Measurements from ENCODE around the gene EFR3B.

DNA sequence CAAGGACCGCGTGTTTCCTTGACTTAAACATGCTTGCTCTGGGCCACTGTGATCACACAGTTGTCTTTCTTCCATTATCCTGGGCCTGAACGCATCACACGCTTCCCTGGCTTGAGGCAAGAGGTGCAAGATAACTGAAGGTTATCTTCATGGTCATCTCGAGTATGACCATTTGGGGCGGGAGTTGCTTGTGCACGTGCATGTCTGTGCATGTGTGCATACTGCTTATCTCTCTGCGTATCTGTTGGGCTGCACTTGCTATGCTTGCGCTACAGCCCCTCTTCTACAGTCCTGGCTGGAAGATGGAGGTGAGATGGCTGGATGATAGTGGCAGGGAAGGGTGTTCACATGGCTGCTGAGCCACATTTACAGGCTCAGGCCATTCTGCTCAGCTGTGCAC lies 27.2 kb upstream of the EFR3B start:
- TF ChIP-seq, protein P1, sequence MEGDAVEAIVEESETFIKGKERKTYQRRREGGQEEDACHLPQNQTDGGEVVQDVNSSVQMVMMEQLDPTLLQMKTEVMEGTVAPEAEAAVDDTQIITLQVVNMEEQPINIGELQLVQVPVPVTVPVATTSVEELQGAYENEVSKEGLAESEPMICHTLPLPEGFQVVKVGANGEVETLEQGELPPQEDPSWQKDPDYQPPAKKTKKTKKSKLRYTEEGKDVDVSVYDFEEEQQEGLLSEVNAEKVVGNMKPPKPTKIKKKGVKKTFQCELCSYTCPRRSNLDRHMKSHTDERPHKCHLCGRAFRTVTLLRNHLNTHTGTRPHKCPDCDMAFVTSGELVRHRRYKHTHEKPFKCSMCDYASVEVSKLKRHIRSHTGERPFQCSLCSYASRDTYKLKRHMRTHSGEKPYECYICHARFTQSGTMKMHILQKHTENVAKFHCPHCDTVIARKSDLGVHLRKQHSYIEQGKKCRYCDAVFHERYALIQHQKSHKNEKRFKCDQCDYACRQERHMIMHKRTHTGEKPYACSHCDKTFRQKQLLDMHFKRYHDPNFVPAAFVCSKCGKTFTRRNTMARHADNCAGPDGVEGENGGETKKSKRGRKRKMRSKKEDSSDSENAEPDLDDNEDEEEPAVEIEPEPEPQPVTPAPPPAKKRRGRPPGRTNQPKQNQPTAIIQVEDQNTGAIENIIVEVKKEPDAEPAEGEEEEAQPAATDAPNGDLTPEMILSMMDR (IDR thresholded peaks at IDR 0.05): no peak
- no peak for TF ChIP-seq ZFX (IDR thresholded peaks at IDR 0.05; ENCODE audit: borderline replicate concordance)

Data from 22Rv1 (cell line).